Stimulated activated CD8-positive, alpha-beta memory T cell treated with anti-CD3 and anti-CD28 coated beads, Interleukin-7, amount 100 ng/mL, for 4 hours (primary cell): ENCODE measurements around the gene CPSF4L.
"Not testable (repeated sequence)": the region's sequence is repeated elsewhere in the genome, so short reads cannot be mapped to it uniquely, and the experiment has no call there.

ENCODE experiments used
- DNase-seq, 2 donors: peaks; one replicate each; pipeline ENCODE4 v3.0.0-alpha.2; 2020; ENCODE audit warnings: low read depth in 2 of 2

The CPSF4L gene

GRCh38 chr17:73268582-73269328 lies 7.1 kb upstream of the CPSF4L start:
- DNase-seq: no peak

DNA sequence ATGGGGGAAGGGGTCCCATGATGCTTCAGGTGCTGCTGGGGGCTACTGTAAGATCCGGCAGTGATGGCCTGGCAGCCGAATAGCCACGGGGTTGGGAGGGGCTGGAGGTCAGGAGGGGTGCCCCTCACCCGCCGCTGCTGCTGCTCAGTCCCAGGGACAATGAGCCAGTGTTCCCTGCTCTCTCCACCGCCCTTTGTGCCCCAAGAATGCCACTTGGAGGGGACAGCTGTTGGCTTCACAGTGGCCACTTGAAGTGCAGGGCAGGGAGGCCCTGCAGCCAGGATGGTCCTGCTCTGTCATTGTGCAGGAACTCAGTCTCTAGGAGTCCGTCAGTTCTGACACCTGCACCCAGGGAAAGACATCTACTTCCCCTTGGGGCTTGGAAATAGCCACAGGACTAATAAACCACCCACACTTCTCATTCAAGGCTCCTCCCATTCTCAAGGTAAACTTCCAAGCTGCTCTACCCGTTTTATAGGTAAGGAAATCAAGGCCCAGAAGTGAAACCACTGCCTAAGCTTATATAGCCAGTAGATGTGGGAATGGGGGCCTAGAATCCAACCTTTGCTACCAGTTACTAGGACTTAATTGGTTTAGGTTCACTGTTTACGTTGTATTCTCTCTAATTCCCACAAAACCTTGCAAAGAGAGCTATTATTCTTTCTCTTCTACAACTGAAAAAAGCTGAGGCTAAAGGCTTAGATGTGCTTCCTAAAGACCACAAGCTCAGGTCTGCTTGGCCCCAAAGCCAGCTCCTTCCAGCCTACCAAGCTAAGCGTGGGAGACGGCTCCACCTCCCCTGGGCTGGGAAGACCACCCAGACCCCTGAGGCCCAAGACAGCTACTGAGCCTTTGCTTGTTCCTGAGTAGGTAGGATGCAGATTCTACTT lies 6.2 kb upstream of the CPSF4L start:
- DNase-seq: no peak

DNA sequence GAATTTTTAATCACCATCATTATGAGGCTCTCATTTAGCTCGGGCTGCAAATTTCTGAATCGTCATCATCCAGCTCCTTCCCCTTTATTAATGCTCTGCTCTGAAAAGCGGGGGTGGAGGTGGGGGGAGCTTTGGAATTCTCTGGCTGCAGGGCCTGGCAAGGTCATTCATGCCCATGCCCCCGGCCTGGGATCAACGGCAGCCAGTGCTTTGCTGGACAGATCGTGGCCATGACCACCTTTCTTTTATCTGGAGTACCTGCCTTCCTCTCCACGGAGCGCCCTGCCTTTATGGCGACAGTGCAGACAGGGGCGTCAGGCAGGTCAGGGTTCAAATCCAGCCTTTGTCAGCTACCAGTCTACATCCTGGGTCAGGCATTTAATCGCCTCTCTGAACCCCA lies 5.1 kb upstream of the CPSF4L start:
- DNase-seq: no peak

DNA sequence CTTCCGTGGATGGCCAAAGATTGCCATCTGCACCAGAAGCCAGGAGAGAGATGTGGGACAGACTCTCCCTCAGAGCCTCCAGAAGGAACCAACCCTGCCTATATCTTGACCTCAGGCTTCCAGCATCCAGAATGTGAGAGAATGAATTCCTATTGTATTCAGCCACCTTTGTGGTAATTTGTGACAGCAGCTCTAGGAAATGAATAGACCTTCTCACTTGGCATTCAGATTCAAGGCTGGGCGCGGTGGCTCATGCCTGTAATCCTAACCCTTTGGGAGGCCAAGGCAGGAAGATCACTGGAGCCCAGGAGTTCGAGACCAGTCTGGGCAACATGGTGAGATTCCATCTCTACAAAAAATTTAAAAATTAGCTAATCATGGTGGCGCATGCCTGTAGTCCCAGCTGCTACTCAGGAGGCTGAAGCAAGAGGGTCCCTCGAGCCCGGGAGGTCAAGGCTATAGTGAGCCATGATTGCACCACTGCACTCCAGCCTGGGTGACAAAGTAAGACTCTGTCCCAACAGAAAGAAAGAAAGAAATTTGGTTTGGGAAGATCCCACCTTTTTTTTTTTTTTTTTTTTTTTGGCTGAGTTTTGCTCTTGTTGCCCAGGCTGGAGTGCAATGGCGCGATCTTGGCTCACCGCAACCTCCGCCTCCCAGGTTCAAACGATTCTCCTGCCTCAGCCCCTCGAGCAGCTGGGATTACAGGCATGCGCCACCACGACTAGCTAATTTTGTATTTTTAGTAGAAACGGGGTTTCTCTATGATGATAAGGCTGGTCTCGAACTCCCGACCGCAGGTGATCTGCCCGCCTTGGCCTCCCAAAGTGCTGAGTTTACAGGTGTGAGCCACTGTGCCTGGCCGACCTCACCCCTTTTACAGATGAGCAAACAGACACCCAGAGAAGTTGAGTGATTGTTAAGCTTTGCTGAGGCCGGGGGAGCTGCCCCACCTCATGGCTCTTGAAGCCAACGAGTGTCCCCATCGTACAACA lies 4.3 kb upstream of the CPSF4L start:
- no peak for DNase-seq

DNA sequence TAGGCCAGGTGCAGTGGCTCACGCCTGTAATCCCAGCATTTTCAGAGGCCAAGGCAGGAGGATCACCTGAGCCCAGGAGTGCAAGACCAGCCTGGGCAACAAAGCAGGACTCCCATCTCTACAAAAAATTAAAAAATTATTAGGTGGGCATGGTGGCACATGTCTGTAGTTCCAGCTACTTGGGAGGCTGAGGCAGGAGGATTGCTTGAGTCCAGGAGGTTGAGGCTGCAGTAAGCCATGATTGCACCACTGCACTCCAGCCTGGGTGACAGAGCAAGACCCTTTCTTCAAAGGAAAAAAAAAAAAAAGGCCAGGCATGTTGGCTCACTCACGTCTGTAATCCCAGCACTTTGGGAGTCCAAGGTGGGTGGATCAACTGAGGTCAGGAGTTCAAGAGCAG lies 2.8 kb upstream of the CPSF4L start:
- DNase-seq: not testable (repeated sequence)

GRCh38 chr17:73262676-73263642 lies 1.3 kb upstream of the CPSF4L start:
- DNase-seq: no peak

- DNase-seq: no peak
Observed at GRCh38 chr17:73261952-73262675, 434 bp upstream of the CPSF4L start.

DNA sequence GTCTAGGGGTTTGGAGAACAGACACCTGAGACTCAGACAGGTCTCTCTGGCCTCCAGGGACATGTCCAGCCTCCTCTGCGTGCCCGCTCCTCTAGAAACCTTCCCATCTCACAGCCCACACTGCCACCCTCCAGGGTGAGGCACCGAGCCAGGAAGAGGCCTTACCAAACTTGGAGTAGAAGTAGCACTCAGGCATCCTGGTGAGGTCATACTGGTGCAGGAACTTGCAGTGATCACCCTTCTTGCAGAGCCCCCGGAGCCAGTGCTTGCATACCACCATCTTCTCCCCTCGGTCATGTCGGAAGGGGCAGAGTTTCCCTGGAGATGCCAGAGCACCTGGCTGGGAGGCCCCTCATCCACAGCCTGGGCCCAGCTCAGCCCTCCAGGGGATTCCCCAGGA lies 4.2 kb downstream of the CPSF4L start:
- no peak for DNase-seq

DNA sequence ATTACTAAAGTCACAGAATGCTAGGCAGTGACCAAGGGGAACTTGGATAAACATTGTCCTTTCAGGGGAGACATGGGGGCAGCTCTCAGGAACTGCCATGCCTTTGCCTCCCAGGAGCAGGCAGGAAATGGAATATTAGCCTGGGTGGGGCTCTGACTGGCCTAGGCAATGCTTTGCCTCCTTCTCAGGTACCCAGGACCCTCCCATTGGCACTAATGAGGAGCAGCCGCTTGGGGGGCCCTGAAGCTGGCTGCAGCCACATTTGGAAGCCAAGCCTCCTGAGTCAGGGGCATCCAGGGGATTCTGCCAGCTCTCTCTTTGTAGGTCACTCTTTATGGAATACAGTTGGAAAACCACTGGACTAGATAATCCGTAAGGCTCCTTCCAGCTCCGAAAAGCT lies 5.5 kb downstream of the CPSF4L start:
- no peak for DNase-seq

- DNase-seq: peak; percentile 20 to 30
Observed at GRCh38 chr17:73255671-73256181, 6.0 kb downstream of the CPSF4L start.

DNA sequence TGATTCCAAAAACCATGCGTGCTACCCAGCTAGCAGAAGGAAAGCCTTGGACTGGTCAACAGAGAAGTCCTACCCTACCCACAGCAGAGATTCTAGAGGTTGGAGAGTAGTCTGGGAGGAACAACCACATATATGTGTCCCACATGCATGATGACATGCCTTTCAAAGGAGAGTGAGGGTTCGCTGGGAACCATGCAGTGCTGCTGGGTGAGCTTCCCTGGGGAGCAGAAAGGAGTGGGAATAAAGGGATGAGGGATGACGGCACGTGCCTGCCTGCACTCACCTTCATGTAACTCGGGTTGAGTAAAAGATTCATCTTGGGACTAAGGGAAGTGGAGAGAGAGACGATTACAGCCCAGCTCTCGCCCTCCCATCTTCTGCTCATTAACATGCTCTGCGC lies 9.8 kb downstream of the CPSF4L start:
- no peak for DNase-seq

- DNase-seq: no peak
Observed at GRCh38 chr17:73250851-73251640, 10.6 kb downstream of the CPSF4L start.

- no peak for DNase-seq
Observed at GRCh38 chr17:73249700-73250099, 12.0 kb downstream of the CPSF4L start.

DNA sequence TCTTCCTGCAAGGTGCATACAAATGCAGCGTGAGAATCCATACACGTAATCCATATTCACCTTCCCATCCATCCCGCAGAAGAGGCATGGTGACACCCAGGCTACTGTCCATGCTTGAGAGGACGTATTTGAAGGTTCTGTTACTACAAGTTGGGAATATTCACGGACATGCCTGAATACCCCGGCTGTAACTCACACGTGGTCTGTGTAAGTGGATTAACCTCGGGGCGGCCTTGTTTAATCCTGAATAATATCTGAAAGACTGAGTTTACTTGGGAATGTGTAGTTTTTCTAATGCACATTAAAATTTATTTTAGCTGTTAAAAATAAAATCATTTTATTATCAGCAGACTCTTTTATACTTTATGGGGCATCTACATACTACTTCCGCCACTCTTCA lies 13.1 kb downstream of the CPSF4L start:
- no peak for DNase-seq

GRCh38 chr17:73247726-73248125 lies 14.0 kb downstream of the CPSF4L start:
- DNase-seq: no peak

- DNase-seq: no peak
Observed at GRCh38 chr17:73240561-73240960, 21.1 kb downstream of the CPSF4L start.

- no peak for DNase-seq
Observed at GRCh38 chr17:73237714-73238113, 24.0 kb downstream of the CPSF4L start.

- no peak for DNase-seq
Observed at GRCh38 chr17:73234736-73235135, 26.9 kb downstream of the CPSF4L start.
